NCI-H446 treated with DMSO at 0.1 percent for 48 hours (cell line): ENCODE measurements around the gene HES4.
"Not testable (repeated sequence)": the region's sequence is repeated elsewhere in the genome, so short reads cannot be mapped to it uniquely, and the experiment has no call there.

Experiments
- DNase-seq: peaks from one replicate; lab custom pipeline; 2025; lab: John Stamatoyannopoulos, UW

HES4 gene

DNA sequence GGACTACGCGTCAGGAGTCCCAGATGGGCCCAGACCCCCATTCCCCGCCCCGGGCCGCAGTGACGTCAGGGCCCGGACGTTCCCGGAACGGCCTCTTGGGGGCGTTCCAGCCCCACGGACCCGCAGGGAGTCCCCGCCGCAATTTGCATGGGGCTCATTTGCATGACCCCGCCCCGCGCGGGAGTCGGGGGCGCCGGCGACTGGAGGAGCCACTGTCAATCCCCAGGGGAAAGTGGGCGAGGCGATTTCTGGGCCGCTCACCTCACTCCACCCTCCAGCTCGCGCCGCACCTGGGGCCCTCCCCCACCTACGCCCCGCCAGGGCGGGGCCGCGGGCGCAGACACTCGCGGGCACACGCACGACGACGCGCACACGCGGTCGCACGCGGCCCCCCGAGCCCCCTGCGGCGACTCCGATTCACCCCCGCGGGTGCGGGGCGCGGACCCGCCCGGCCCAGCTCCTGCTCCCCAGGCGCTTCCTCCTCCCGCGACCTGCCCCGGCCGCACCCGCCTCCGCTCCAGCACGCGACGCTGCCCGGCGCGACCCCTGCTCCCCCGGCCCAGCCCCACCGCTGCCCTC, 33.2 kb upstream of the HES4 start:
- DNase-seq, result peak; percentile 70

DNA sequence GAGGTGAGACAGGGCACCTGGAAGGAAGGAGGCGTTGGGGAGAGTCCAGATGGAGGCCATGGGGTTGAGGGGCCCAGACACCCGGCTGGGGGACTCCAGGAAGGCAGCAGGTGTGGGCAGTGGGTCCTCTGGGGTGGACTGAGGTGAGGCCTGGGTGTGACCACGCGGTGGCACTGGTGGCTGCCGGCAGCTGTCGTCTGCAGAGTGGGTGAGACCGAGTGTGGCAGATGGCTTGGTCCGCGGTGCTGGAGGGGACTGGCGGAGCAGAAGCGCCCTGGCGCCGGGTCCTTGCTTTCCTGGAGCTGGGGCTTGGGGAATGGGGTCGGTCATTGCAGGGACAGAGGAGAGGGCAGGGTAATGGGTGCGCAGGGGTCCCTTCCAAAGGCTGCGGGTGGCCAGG, 32.5 kb upstream of the HES4 start:
- DNase-seq, result no peak

DNA sequence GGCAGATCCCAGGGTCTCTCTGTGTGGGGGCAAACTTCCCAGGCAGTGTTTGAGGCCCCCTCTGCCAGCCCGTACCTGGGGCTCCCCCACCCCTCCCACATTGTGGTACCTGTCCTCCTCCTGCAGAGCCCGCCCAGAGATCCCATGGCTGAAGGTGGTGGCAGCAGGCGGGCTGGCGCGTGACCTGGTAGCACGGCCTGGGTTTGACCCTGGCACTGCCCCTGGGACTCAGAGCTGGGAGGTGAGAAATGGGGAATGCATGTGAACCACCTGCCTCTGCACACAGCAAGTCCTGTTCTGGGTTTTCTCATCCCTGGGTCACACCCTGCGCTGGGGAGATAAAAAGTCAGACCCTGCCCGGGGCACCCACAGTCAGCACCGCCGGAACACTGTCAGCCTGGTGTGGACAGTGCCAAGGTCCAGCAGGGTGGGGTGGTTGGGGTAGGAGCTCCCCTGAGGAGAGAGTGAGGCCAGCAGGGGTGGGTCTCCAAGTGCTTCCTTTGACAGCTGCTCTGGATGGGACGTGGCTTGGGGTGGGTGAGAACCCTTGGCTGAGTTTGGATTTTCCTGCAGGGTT, 31.9 kb upstream of the HES4 start:
- DNase-seq, result no peak

DNA sequence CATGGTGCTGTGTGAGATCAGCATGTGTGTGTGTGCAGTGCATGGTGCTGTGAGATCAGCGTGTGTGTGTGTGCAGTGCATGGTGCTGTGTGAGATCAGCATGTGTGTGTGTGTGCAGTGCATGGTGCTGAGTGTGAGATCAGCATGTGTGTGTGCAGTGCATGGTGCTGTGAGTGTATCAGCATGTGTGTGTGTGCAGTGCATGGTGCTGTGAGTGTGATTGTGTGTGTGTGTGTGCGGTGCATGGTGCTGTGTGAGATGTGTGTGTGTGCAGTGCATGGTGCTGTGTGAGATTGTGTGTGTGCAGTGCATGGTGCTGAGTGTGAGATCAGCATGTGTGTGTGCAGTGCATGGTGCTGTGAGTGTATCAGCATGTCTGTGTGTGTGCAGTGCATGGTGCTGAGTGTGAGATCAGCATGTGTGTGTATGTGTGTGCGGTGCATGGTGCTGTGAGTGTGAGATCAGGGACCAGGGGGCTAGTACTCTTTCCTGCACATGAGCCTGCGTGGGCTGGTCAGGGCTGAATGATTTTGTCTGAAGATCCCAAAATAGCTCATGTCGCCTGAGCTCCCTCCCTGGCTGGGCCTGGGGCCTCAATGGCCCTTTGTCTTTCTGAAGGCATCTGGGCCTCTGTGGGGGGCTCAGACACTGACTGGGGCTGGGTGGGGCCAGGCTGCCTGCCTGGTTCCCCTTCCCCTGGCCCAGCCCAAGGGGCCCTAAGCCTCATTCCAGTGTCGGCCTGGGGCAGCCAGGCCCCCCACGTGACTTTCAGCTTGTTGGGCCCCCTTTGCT, 31.2 kb upstream of the HES4 start:
- not testable (repeated sequence) for DNase-seq

DNA sequence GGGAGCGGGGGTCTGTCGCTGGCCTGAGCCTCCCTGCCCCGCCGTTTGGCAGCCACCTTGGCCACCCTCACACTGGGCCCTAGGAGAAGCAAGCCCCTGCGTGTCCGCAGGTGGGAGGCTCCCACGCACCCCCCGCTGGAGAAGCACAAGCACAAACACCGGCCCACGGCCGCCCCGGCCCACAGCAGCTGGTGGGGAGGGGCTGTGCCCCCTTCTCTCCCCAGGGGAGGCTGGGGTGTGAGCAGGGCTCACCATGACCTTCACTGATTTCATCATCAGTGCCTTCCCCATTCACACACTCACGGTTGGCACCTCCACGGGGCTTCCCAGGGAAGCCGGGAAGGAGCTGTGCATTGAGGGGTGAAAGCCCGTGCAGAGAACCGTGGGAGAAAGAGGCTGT, 27.9 kb upstream of the HES4 start:
- no peak for DNase-seq

DNA sequence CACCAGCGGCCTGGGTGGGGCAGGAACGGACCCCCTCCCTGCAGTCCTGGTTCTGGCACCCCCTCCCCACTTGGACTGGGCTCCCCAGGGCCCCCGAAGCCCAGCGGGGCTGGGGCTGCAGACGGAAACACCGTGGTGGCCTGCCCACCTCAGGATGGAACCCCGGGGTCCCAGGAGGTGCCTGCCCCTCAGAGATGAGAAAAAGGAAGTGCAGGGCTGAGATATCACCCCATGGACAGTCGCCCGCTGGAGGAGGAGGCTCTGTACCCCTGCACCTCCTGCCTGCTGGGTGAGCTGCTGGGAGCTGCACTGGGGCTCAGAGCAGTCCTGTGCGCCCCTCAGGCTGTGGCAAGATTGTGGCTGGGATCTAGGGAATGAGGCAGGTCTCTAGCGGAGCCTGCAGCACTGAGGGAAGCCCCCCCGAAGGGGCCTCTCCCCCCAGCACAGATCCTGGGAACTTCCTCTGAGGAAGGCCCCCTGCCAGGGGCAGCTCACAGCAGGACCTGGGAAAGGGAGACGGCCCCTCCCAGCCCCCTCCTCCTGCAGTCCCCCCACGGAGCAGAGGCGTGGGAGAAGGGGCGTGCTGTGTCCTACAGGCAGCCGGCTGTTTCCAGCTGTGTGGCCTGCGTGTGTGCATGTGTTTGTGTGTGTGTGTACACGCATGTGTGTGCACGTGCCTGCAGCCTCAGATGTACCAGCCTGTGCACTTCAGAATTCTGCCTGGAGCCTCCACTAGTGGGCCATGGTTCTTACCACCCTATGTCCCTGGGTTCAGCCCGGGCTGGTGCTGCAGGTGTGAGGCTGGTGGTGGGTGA, 26.9 kb upstream of the HES4 start:
- no peak for DNase-seq

DNA sequence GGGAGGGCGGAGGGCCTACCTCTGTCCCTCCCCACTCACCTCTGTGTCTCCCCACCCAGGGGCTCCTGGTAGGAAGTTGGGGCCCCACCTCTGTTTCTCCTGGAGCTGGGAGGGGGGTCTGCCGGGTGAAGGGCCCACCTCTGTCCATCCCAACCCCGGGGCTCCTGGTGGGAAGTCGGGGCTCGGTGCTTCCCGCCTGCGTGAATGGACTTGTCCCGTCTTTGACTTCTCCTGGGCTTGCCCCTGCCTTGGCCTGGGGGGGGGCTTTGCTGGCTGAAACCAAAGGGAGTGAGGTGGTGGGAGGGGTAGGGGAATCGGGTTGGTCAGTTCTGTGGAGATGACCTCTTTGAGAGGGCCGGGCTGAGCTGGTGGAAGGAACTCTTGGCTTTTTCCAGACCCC, 25.8 kb upstream of the HES4 start:
- no peak for DNase-seq

DNA sequence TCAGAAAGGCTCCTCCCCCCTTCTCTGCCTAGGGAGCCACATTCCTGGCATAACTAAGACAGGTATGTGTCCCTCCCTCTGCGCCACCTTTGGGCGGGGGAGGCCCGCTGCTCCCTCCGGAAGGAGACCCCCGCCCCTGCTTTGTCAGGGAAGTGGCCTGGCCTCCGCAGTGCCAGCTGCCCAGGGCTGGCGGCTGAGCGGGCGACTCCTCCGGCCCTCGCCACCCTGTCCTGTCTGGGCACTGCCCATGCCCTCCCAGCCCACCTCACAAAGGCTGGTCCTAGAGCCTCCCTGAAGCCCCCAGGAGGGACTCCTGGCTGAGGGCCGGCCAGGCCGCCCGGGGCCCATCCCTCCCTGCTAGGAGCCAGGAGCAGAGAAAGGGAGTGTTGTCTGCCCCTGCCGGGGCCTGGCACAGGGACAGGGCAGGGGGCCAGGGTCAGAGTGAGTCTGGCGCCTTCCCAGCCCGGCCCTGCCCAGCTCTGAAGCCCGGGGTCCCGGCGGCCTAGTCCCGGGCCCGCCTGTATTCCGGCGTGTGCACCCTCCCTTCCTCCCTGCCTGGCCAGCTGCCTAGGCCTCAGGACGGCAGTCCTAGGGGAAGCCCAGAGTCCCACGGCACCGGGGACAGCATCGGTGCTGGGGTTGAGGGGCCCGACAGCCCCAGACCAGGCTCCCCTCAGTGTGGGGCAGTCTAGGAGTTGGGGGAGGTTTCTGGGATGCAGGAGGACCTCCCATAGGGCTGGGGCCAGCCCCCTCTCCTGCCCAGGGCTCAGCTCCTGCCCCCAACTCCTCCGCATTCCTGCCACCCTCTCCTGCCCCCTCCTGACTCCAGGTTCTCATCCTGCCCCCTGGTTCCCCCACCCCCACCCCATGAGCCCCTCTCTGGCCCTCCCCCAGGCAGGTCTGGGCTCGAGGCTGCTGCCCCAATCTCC, 25.1 kb upstream of the HES4 start:
- DNase-seq, result no peak

DNA sequence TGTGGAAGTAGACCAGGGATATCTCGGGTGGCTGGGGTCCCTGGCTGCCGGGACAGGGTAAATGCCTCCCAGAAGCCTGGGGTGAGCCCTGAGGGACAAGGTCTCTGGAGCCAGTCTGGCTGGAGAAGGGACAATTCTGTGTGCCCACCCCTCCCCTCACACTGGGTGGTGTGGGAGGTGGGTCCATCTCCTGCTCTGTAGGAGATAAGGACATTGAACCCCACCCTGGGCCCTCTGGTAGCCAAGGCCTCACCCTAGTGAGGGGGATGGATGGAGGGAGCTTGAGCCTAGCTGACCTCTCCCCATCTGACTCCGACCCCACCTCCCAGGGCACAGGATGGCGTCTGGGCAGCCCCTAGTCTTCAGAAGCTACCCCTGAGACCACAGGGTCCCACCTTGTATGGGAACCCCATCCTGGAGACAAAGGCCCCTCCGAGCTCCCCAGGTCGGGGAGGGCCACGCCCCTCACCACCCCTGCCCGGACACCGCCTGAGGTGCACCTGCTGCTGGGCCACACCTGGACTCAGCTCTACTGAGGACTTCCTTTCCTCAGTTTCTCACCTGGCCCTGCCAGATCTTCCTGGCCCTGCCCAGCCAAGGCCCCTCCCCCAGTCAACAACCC, 24.4 kb upstream of the HES4 start:
- no peak for DNase-seq

DNA sequence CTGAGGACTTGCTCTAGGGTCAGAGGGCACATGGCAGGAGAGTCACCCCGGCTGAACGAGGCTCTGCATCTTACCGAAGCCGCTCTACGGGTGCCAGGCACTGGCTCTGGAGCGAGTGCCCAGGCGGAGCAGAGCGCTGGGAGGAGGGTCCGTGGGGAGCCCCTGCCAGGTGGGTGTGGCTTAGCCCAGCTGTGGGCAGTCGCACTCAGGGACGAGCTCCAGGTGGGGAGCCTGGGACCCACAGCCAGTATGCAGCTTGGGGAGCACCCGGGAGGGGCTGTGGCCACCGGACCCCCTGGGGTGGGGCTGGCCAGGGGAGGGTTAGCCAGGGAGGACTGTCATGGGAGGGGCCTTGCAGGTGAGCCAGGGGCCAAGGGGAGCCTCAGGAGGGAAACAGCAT, 23.8 kb upstream of the HES4 start:
- no peak for DNase-seq

DNA sequence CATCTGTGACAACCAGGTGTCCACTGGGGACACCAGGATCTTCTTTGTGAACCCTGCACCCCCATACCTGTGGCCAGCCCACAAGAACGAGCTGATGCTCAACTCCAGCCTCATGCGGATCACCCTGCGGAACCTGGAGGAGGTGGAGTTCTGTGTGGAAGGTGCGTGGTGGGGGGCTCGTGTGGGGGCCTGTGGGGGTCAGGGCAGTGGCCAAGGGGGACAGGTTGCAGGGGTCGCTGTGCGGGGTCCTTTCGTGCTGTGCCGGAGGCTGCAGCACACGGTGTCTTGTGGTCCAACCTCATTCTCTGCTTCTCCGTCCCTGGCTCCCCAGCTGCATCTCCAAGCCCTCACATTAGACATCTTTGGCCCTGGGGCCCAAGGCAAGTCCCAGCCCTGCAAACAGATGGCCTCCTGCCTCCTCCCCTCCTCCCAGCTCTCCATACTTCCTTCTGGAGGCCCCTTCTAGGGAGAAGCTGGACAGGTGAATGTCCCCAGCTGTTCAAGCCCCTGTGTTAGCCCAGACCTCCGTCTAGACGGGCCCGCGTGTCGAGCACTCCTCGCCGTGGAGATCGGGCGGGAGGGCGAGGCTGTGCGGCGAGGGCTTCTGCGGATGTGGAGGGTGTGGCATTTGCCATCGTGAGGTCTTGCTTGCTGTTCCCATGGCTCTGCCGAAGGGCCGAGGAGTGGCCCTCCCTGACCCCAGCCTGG, 22.6 kb upstream of the HES4 start:
- no peak for DNase-seq

DNA sequence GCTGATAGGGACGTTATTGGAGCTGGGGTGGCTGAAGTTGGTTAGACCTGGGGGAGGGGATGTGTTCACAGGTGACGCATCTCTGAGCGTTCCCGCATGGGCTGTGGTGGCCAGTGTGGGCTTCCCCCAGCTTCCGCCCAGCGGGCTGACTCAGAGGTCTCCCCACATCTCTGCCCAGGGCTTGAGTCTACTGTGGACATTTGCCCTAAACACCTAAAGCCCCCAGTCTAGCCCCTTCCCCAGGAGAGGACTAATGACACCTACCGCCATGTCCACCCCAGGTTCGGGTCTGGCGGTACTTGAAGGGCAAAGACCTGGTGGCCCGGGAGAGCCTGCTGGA, 22.0 kb upstream of the HES4 start:
- DNase-seq, result no peak

DNA sequence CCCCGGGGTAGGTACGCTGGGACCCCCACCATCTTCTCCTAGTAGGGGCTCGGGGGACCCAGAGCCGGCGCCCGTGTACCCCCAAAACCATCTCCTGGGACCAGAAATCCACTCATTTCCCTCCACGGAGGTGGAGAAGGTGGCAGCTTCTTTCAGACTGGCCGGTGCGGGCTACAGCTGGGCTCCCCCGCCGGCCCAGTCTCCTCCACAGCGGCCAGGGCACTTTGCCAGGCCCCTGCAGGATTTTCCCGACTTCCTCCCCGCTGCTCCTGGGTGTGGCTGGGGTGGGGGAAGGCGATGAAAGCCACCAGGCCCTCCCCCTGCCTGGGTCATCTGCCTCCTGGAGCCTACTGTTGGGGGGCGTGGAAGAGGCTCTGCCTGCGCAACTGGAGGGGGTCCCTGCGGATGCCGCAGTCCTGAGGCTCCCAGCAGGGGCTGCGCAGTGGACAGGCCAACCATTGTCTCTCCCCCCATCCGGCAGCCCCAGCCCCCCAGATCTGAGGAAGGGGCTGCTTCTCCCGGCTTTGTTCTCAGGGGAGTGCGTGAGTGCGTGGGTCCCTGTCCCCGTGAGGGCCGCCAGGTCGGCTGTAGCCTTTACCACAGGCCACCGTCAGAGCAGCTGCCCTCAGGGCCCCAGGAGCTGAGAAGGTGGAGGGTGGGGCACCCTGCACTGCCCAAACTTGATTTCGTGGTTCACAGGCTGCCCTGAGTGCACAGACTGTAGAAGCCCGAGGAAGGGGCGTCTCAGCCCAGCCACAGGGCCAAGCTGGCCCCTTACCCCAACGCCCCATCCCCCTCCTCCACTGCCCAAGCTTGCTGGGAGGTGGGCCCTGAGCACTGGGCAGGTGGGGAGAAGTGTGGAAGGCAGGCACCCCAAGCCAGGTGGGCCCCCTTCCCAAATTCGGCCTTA, 21.4 kb upstream of the HES4 start:
- peak; percentile 49 for DNase-seq

DNA sequence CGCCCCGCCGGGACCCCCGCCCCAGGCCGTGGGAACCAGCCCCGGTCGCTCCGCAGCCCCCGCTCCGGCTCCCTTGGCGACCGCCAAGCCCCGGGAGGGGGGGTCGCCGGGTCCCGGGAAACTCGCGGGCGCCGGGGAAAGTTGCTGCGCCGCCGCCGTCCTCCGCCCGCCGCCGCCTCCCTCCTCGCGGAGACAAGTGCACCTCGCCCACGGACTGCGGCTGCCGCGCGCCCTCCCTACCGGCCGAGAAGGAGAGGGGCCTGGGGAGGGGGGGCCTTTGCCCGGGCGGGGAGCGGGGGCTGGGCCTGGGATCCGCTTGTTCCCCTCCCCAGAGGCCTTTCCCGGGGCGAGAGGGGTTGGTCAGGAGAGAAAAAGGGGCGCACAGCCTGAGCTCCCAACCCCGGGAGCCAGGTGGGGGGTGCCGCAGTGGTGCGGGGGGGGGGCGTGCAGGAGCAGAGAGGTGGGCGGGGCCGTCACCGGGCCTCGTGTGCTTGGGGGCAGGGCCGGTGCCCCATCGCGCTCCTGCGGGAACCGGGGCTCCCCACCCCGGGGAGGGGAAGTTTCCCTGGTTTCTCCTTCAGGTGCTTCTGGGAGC, 20.6 kb upstream of the HES4 start:
- DNase-seq, result no peak

DNA sequence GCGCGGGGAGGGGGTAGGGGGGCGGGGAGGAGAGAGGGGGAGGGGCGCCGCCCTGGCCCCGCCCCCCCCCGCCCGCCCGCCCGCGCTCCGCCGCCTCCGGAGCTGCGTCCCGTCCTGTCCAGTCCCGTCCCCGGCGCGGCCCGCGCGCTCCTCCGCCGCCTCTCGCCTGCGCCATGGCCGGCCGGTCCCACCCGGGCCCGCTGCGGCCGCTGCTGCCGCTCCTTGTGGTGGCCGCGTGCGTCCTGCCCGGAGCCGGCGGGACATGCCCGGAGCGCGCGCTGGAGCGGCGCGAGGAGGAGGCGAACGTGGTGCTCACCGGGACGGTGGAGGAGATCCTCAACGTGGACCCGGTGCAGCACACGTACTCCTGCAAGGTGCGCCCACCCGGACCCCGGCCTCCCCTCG, 20.1 kb upstream of the HES4 start, which contains the start of gene AGRN:
TSS of gene AGRN (plus strand) at position 121 of the 405 bp plus-strand sequence. CDS start at position 174, 53 bp downstream.
- DNase-seq, result no peak

DNA sequence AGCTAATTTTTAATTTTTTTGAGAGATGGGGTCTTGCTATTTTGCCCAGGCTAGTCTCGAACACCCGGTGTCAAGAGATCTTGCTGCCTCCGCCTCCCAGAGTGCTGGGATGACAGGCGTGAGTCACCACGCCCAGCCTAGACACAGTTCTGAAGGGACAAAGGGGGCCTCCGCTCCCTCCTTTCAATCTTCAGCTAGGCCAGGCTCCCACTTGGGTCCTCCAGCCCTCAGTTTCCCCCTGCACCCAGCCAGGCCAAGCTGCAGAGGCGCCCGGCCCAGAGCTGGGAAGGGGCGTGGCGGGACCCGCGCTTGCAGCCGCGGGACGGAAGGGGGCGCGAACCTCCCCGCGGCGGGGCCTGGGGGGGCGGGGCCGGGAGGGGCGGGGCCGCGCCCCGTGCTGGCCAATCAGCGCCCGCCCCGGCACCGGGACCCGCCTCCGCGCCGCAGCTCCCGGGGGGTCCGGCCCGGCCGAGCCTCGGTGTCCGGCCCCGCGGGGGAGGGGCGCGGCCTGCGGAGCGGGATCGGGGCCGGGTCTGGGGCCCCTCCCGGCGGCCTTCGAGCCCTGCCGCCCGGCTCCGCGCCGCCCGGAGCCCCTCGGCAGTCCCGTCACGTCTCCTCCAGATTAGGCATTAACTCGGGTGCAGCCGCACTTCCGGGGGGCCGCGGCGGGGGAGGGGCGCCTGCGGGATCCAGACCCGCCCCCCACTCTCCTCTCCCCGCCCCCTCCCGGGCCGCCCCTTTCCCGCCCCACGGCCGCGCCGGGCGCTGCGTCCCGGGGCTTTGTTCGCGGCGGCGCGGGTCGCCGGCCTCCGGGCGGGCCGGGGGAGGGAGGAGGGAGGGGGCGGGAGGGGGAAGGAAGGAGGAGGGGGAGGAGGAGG, 19.5 kb upstream of the HES4 start:
- peak; percentile 70 for DNase-seq

DNA sequence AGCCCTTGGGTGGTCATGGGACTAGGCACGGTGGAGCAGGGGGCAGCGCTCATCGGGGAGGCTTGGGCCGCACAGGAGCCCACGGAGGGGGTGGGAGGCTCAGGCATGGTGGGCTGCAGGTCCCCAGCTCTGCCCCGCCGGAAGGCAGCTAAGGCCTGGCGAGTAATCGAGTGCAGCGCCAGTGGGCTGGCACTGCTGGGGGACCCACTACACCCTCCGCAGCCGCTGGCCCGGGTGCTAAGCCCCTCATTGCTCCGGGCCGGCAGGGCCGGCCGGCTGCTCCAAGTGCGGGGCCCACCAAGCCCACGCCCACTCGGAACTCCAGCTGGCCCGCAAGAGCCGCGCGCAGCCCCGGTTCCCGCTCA, 18.4 kb upstream of the HES4 start:
- DNase-seq, result not testable (repeated sequence)
